K562 (cell line): ENCODE results near the gene ELP1. TPM values are rescaled to one million over a fixed set of nuclear protein-coding genes. Genes with fewer than 3 reads are reported as not detected.

Experiments
- BRD4 ChIP-seq: fragments of 200-600 bp; sonication (generic); IDR thresholded peaks from 2 replicates; pipeline ENCODE4 v1.6.1; 2017; ENCODE audit warnings: inconsistent platforms
- ETV6 ChIP-seq, 3 experiments: fragments of 150-350 bp in 1 of 3; sonication (generic) in 1 of 3; formaldehyde crosslinking in 1 of 3; IDR thresholded peaks; 2 replicates each; pipeline versions ENCODE4 v1.6.1 to v1.8.0; 2014 to 2022; ENCODE audit warnings: borderline replicate concordance in 2 of 3, low read depth in 2 of 3, antibody characterized with exemption in 1 of 3, low read length in 1 of 3, mild to moderate bottlenecking in 1 of 3, missing genetic modification reagents in 1 of 3
- HBP1 ChIP-seq: fragments of 450-650 bp; formaldehyde crosslinking; IDR thresholded peaks from 2 replicates; pipeline ENCODE4 v1.4.0; 2022; ENCODE audit warnings: missing genetic modification characterization
- MEF2D ChIP-seq: conservative IDR thresholded peaks from 2 replicates; pipeline ENCODE4 v1.6.1; 2016; ENCODE audit warnings: low read depth, missing genetic modification characterization, missing compliant biosample characterization
- SIX5 ChIP-seq, 2 experiments: IDR thresholded peaks; 2 replicates each; pipeline ENCODE4 v1.6.1; 2011; ENCODE audit warnings: low read length in 2 of 2, borderline replicate concordance in 1 of 2, low read depth in 1 of 2, mild to moderate bottlenecking in 1 of 2, moderate library complexity in 1 of 2; ENCODE audit not compliant: insufficient read depth in 1 of 2
- SOX6 ChIP-seq: fragments of 450-650 bp; IDR thresholded peaks from 2 replicates; pipeline ENCODE4 v1.6.1; 2014; ENCODE audit warnings: mild to moderate bottlenecking
- SP2 ChIP-seq: IDR thresholded peaks from 2 replicates; pipeline ENCODE4 v1.6.1; 2011; ENCODE audit warnings: mild to moderate bottlenecking, low read depth, low read length, moderate library complexity; ENCODE audit not compliant: poor library complexity, severe bottlenecking; ENCODE audit errors: extremely low read depth
- THRA ChIP-seq: fragments of 450-650 bp; IDR thresholded peaks from 2 replicates; pipeline ENCODE4 v1.6.1; 2017; ENCODE audit warnings: mild to moderate bottlenecking, moderate library complexity
- ZNF3 ChIP-seq: fragments of 250-450 bp; sonication (Bioruptor Pico); IDR thresholded peaks from 2 replicates; pipeline ENCODE4 v1.5.0; 2021; ENCODE audit warnings: mild to moderate bottlenecking, moderate library complexity
- ZNF318 ChIP-seq, 2 experiments: fragments of 450-650 bp; IDR thresholded peaks; 2 replicates each; pipeline ENCODE4 v1.6.1; 2016; ENCODE audit warnings: mild to moderate bottlenecking in 2 of 2, borderline replicate concordance in 1 of 2, low read depth in 1 of 2, moderate library complexity in 1 of 2
- ZNF511 ChIP-seq: sonication (generic); formaldehyde crosslinking; IDR thresholded peaks from 2 replicates; pipeline ENCODE4 v1.8.0; 2022; ENCODE audit warnings: mild to moderate bottlenecking, missing genetic modification reagents
- polyA plus RNA-seq, 8 experiments: library from polyadenylated mRNA; depleted of rRNA in 4 of 8; stranded (reverse) in 5 of 8; unstranded in 3 of 8; fragments of >200 nt; fragmentation: Nextera tagmentation in 2 of 8; fragmentation: Illumina TruSeq in 1 of 8; extraction: Ambion mirVana in 2 of 8; extraction: Trizol in 1 of 8; gene quantifications; 2 replicates each; pipeline versions ENCODE4 v1.2.1 to v1.2.3, GENCODE V29; 2011 to 2014; ENCODE audit warnings: inconsistent platforms in 1 of 8, missing spikeins in 1 of 8
- total RNA-seq, 7 experiments: library from RNA; depleted of rRNA in 6 of 7; stranded (reverse); fragments of >200 nt in 6 of 7; fragmentation: Illumina TruSeq in 2 of 7; extraction: Trizol in 2 of 7; gene quantifications; 2 replicates each; pipeline versions ENCODE4 v1.2.1 to v1.2.3, GENCODE V29; 2011 to 2021; ENCODE audit warnings: low replicate concordance in 1 of 7

ELP1 gene
- total and polyA plus RNA-seq, 9 of the 15 experiments (the other 6 are each of a cell fraction or from before 2014, with no cell fraction given) = 17.0 to 48.6 (median 39.7) TPM

- peak in 1 of 2 experiments; percentile 41; a peak in 1 of 4 replicates for TF ChIP-seq ZNF318 (IDR thresholded peaks at IDR 0.05; ENCODE audit: borderline replicate concordance in 1 of 2, low read depth in 1 of 2)
- peak; percentile 45; the same call in 1 of the 2 replicates for TF ChIP-seq ZNF3 (CRISPR knock-in tag)
- TF ChIP-seq BRD4 = no peak
- no peak for TF ChIP-seq HBP1
- no peak for TF ChIP-seq ETV6 (IDR thresholded peaks at IDR 0.05; ENCODE audit: borderline replicate concordance in 1 of 2, low read depth in 2 of 2, low read length in 1 of 2)
- TF ChIP-seq ETV6 (CRISPR knock-in tag; IDR thresholded peaks at IDR 0.05; ENCODE audit: borderline replicate concordance) = no peak
- TF ChIP-seq SOX6 = peak; percentile 55; the same call in 1 of the 2 replicates
- no peak for TF ChIP-seq SIX5 (IDR thresholded peaks at IDR 0.05; ENCODE audit: borderline replicate concordance in 1 of 2, insufficient read depth in 1 of 2, low read depth in 1 of 2, low read length in 2 of 2)
- no peak for TF ChIP-seq MEF2D (tag)
- no peak for TF ChIP-seq THRA
- TF ChIP-seq SP2 = no peak
- TF ChIP-seq ZNF511 (CRISPR knock-in tag) = no peak
Observed at GRCh38 chr9:108963459-108964143, 29.7 kb upstream of the ELP1 start (continued).
